GM18867 (cell line): ENCODE data around the gene ZDHHC5.
"Not testable (repeated sequence)": the region's sequence is repeated elsewhere in the genome, so short reads cannot be mapped to it uniquely, and the experiment has no call there.

ENCODE experiments used
- ATAC-seq: cut with Tn5 transposase; IDR thresholded peaks from one replicate; pipeline ENCODE4 v1.9.1; 2021; ENCODE audit warnings: mild to moderate bottlenecking, moderate library complexity; ENCODE audit not compliant: unreplicated experiment

ZDHHC5 gene

DNA sequence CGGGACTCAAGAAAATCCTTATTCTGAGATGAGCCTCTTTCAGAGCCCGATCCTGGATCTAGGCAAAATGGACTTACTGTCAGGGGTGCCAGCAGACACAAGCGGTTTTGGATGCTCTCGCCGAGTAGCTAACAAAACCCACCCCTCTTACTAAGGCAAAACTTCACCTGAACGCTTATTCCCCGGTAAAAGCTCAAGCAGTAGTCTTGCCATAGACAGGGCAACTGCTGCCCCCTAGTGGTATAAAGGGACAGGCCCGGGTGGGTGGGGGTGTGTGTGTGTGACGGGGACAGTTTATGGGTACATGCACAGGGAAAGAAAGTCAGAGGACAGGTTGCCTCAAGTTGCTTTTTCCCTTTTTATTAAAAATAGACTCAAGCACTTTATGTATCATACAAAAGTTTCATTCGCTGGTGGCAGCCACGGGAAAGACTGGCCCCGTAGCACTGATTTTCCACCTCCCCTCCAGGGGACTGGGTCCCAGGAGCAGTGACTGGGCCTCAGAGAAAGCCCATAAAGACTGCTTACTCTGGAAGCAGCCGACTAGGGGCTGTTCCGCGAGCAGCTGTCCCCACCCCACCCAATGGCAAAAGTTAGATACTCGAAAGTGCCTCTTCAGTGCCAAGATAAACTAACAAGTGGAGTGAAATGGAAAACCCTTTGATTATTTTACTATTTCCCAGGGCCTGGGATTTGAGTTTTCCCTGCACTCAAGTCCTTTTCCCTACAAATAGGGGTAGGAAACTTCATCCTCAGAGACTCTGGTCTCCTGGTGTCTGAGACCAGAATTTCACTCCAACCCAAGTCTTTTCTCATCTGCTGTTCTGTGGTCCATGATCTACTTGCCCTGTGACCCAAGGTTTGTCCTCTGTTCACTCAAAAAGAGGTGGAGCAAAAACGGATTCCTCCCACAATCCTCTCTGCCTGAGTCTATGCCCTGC lies 22.9 kb upstream of the ZDHHC5 start:
- peak; percentile 79 for ATAC-seq

GRCh38 chr11:57645689-57646085 lies 22.2 kb upstream of the ZDHHC5 start:
- ATAC-seq = no peak

GRCh38 chr11:57646194-57646798 lies 21.6 kb upstream of the ZDHHC5 start:
- no peak for ATAC-seq

- no peak for ATAC-seq
Observed at GRCh38 chr11:57646799-57647303, 21.1 kb upstream of the ZDHHC5 start.

DNA sequence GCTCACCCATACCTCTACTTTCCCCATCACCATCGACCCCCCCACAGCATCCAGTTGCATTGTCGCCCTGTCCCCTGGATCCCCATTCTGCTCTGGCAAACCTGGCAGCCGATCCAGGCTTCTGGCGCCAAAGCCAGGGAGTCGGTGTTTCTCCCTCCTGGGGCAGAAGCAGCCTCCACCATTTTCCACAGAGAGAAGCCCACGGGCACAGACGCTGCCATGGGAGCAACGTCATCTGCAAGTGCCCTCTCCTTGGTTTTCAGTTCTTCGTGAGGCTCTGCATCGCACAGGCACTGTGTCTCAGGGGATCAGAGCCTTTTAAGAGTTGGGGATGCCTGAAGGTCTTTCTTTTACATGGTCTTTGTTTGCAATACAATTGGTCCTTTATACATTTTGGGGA lies 20.5 kb upstream of the ZDHHC5 start:
- ATAC-seq = no peak

GRCh38 chr11:57647960-57648800 lies 19.7 kb upstream of the ZDHHC5 start:
- ATAC-seq = no peak

DNA sequence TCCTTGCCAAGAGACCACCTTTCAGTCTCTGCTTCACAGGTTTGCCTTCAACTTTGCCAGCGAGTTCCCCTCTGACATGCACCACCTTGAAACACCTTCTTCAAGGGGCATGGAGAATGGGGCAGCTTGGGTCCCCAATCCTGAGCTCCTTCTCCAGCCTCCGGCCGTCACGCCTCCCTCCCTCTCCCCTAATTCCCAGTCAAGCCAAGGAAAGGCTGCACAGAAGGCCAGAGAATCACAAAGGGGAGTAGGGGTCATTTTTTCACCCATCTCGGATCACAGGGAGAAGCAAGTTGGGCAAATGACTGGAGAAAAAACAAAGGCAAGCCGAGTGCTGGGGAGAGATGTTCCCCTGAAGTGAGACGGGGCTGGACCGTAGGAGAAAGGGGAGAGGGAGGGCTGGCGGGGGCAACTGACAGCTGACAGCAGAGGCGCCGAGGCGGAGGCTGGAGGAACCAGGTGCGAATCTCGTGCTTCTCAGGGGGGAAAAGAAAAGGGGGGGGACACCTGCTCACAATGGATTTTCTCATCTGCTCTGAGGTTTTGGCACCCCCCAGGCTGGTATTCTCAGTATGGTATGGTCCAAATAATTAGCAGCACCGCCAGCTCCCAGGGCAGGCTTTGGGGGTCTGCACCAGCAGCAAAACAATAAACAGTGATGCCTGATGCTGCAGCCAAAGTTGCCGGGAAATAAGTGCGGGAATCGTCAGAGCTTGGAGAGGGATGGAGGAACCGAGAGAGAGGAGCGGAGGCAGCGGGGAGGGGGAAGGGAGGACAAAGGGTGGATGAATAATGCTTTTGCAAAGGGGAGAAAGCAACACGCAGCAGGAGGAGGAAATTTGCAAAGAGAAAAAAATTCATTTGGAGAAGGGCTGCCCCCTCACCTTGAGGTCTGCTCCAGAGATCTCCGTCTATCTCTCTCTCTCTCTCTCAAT lies 18.8 kb upstream of the ZDHHC5 start:
- no peak for ATAC-seq

DNA sequence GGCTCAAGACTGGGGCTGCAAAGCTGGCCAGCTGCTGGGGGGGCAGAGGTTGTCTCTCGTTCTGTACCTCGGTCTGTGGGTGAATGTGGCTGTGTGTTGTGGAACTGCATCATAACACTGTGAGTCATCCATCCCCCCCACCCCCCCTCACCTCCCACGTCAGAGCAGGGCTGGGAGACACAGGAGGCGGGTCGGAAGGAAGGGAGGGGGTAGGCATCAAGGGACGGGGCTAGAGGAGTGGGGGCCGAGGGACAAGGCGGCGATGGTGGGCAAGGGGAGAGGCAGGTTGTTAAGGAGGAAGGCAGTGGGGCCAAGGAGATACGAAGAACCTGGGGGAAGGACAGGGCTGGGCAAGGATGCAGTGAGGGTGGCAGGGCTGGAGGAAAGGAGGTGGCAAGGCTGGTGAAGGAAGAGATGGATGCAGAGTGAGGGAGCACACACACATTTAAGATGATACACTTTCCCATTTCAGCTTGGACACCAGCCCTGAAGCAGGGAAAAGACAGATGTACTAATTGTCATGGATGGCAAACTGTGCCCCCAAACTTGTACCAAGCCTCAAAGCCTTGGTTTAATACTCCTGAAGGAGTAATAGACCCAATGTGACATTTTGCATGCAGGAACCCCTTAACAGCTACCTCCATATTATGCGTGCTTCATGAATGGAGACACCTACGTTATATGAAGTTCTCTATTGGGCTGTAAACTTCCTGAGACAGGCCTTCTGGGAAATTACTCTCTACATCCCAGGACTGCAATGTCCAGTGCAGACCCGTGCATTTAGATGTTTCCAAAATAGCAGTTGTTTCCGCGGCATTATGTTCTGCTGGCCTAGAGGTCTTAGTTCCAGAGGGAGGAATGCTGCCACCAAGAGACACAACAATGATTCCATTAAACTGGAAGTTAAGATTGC lies 17.8 kb upstream of the ZDHHC5 start, which contains the start of gene YPEL4:
TSS of gene YPEL4 (minus strand) at position 87 of the 913 bp plus-strand sequence. CDS start 2,805 bp downstream, outside the sequence.
- ATAC-seq = no peak

GRCh38 chr11:57650739-57651090 lies 17.2 kb upstream of the ZDHHC5 start:
- ATAC-seq = no peak

DNA sequence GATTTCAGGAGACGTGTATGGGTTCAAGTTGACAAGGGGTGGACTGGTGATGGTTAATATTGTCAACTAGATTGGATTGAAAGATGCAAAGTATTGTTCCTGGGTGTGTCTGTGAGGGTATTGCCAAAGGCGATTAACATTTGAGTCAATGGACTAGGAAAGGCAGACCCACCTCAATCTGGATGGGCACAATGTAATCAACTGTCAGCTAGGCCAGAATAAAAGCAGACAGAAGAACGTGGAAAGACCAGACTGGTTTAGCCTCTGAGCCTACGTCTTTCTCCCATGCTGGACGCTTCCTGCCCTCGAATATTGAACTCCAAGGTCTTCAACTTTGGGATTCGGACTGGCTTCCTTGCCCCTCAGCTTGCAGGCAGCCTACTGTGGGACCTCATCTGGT lies 16.5 kb upstream of the ZDHHC5 start:
- ATAC-seq = no peak

- ATAC-seq = not testable (repeated sequence)
Observed at GRCh38 chr11:57652230-57652629, 15.7 kb upstream of the ZDHHC5 start.

- no peak for ATAC-seq
Observed at GRCh38 chr11:57652662-57653061, 15.3 kb upstream of the ZDHHC5 start.

DNA sequence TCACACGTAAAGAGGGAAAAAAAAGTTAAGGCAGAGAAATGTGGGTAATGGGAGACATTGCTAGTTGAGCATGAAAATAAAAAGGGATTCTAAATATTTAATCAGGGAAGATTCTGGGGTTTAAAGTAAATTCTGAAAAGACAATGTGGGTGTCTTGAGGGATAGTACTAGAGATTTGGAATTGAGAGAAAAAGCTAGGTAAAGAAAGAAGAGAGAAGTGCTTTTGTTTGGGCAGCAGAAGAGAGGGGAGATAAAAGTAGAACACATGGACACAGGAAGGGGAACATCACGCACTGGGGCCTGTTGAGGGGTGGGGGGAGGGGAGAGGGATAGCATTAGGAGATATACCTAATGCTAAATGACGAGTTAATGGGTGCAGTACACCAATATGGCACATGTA lies 14.8 kb upstream of the ZDHHC5 start:
- ATAC-seq = no peak

DNA sequence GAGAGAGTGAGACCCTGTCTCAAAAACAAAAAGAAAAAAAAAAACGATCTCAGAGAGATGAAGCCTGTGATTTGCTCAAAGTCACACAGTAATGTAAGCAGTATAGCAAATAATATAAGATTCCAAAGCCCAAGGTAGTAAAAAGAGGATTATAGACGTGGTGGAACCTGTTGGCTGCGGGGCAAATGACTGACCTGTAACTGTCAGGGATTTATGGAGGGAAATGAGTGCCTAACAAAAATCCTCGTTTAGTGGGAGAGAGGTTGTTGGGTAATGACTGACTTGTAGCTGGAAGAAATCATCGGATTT lies 11.1 kb upstream of the ZDHHC5 start:
- no peak for ATAC-seq

DNA sequence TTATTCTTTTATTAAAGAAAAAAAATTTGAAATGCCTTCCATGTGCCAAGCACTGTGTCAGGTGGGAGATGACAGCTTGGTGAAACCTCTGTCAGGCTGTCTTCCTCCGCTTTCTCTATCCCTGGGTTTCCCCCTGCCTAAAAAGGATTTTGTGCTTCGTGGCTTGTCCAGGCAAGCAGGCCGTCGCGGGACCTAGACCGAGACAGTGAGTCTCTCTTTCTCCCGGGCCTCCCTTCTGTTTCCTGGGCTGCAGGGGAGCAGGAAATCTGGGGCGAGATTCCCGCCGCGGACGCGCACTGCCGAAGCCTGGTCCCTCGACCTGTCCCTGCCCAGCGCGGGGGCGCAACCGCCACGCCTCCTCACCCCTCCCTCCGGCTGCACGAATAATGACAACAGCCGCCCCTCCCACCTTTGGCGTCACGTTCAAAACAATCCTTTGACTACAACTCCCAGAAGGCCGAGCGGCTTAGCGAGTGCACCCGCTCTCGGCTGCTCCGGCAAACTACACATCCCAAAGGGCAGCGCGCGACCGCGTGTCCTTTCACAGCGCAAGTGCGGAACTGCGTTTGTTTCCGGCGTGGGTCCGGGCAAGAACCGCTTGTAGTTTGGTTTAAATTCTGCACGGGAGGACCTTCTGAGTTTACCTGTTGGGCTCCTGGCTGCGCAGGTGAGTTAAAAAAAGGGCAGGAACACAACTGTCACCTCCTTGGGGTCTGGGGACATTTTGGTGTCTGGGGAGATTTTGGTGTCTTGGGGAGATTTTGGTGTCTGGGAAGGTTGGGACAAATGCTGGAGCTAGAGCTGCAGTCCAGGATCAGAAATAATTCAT lies 10.5 kb upstream of the ZDHHC5 start, which contains the start of gene CLP1:
TSS of gene CLP1 (plus strand) at position 569 of the 829 bp plus-strand sequence. CDS start 1,715 bp downstream, outside the sequence.
- peak; percentile 99 for ATAC-seq

DNA sequence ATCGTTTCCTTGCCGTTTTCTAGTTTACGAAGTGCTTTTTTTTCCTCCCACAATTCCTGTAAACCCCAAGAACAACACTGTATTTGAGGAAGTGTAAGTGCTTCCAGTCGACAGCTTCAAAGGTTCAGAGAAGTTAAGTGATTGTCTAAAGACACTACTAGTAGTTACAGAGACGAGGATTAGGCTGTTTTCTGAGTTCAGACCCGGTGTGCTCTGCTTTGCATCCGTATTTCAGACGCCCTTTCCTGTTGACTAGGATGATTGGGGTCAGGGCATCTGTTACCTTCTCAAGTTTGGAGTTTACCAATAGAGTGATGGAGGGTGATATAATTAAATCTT lies 9.9 kb upstream of the ZDHHC5 start:
- no peak for ATAC-seq

- ATAC-seq = no peak
Observed at GRCh38 chr11:57659669-57660068, 8.2 kb upstream of the ZDHHC5 start.

- ATAC-seq = no peak
Observed at GRCh38 chr11:57662893-57663292, 5.0 kb upstream of the ZDHHC5 start.
